Testis (tissue), 2 donors: ENCODE measurements around the gene PCCA.

Experiments used
- CTCF ChIP-seq, 3 experiments: fragments of 450-650 bp in 2 of 3; fragments of 200-600 bp in 1 of 3; sonication (generic) in 1 of 3; IDR thresholded peaks; one replicate each; pipeline ENCODE4 v1.5.1; 2016 to 2019; ENCODE audit warnings: antibody characterized with exemption in 3 of 3, mild to moderate bottlenecking in 2 of 3, moderate library complexity in 1 of 3
- POLR2A ChIP-seq: fragments of 450-650 bp; IDR thresholded peaks from one replicate; pipeline ENCODE4 v1.6.1; 2017; ENCODE audit warnings: antibody characterized with exemption, mild to moderate bottlenecking, moderate library complexity

GRCh38 chr13:100526318-100527000, 437.6 kb downstream of the PCCA start:
- TF ChIP-seq CTCF (IDR thresholded peaks at IDR 0.05) (no peak), POLR2A (no peak)
